Colonic mucosa (tissue), 4 donors: ENCODE results near the gene NYAP1. TPM values are rescaled to one million over a fixed set of nuclear protein-coding genes. Genes with fewer than 3 reads are reported as not detected.
"Not testable (repeated sequence)": the region's sequence is repeated elsewhere in the genome, so short reads cannot be mapped to it uniquely, and the experiment has no call there.

Source experiments
- DNase-seq: peaks from one replicate; pipeline ENCODE4 v3.0.0-alpha.2; 2020
- H3K27ac ChIP-seq: fragments of 200-600 bp; one replicate; pipeline ENCODE4 v1.8.0; 2021
- H3K27me3 ChIP-seq: fragments of 200-600 bp; one replicate; pipeline ENCODE4 v1.8.0; 2021
- H3K36me3 ChIP-seq: fragments of 200-600 bp; one replicate; pipeline ENCODE4 v1.8.0; 2021
- H3K4me1 ChIP-seq: fragments of 200-600 bp; one replicate; pipeline ENCODE4 v1.8.0; 2021; ENCODE audit warnings: mild to moderate bottlenecking
- H3K4me3 ChIP-seq: fragments of 200-600 bp; one replicate; pipeline ENCODE4 v1.8.0; 2021
- H3K9ac ChIP-seq, 2 donors: one replicate each; pipeline ENCODE4 v1.7.0; 2013; ENCODE audit warnings: control low read depth in 2 of 2, low read depth in 2 of 2, low read length in 2 of 2
- H3K9me3 ChIP-seq: fragments of 200-600 bp; one replicate; pipeline ENCODE4 v1.8.0; 2021
- CTCF ChIP-seq: fragments of 200-600 bp; IDR thresholded peaks from one replicate; pipeline ENCODE4 v1.8.0; 2022; ENCODE audit warnings: antibody characterized with exemption, mild to moderate bottlenecking
- intact Hi-C: fragments of 100-400 bp; cut with DNase I; formaldehyde crosslinking; loops from one replicate; pipeline ENCODE4 v1.14.1; 2022
- total RNA-seq, 2 donors: library from RNA; stranded (reverse); fragmentation: NEBNext Ultra II Directional in 1 of 2; extraction: Animal tissue kit (Norgen Biotek cat#: 25700) in 1 of 2; gene quantifications; one replicate each; pipeline ENCODE4 v1.2.1, GENCODE V29; 2021
- donor health status: healthy.
- donor health status: DM: no; HTN: no; CAD: no.
- donor health status: DM: no; HTN: no; CAD: no.

NYAP1 gene
- total RNA-seq, 2 donors from 2014 or later: 0.44 to 0.69 TPM

- TF ChIP-seq CTCF: no peak
- intact Hi-C loops: no loop called here
- DNase-seq: no peak
- no peak overlapping the region for H3K27ac ChIP-seq
- H3K4me1 ChIP-seq: peaks cover 7% of the 10 kb centered on the region
- no peaks in the 10 kb centered on the region for H3K27me3 ChIP-seq
- H3K36me3 ChIP-seq: no peaks in the 10 kb centered on the region
- no peak overlapping the region for H3K9ac ChIP-seq
- H3K9me3 ChIP-seq: no peaks in the 10 kb centered on the region
- H3K4me3 ChIP-seq: no peak overlapping the region
Observed at GRCh38 chr7:100491192-100491578, 7.5 kb downstream of the NYAP1 start.

GRCh38 chr7:100492738-100493475, 9.2 kb downstream of the NYAP1 start:
- Histone ChIP-seq H3K27me3 (no peaks in the 10 kb centered on the region), H3K4me1 (peaks cover 7% of the 10 kb centered on the region), H3K4me3 (peak overlapping the region; percentile 35), H3K9me3 (no peaks in the 10 kb centered on the region), H3K27ac (no peak overlapping the region), H3K9ac (no peak overlapping the region), H3K36me3 (no peaks in the 10 kb centered on the region)
- no peak for DNase-seq
- TF ChIP-seq CTCF: no peak
- intact Hi-C loops: no loop called here

GRCh38 chr7:100493476-100494264, 9.9 kb downstream of the NYAP1 start:
- H3K27me3 ChIP-seq: no peaks in the 10 kb centered on the region
- no peak overlapping the region for H3K27ac ChIP-seq
- no peak for TF ChIP-seq CTCF
- peak overlapping the region in 1 of 2 donors; percentile 43 for H3K9ac ChIP-seq
- H3K9me3 ChIP-seq: no peaks in the 10 kb centered on the region
- intact Hi-C loops: no loop called here
- peak overlapping the region; percentile 35 for H3K4me3 ChIP-seq
- no peaks in the 10 kb centered on the region for H3K36me3 ChIP-seq
- H3K4me1 ChIP-seq: peaks cover 7% of the 10 kb centered on the region
- no peak for DNase-seq

GRCh38 chr7:100496509-100496908, 12.8 kb downstream of the NYAP1 start:
- peaks cover 7% of the 10 kb centered on the region for H3K4me1 ChIP-seq
- intact Hi-C loops: no loop called here
- no peaks in the 10 kb centered on the region for H3K9me3 ChIP-seq
- no peak overlapping the region for H3K27ac ChIP-seq
- no peak overlapping the region for H3K4me3 ChIP-seq
- no peaks in the 10 kb centered on the region for H3K27me3 ChIP-seq
- H3K36me3 ChIP-seq: no peaks in the 10 kb centered on the region
- DNase-seq: no peak
- TF ChIP-seq CTCF: no peak
- H3K9ac ChIP-seq: no peak overlapping the region

- H3K9ac ChIP-seq, H3K4me1 ChIP-seq, H3K27me3 ChIP-seq, H3K9me3 ChIP-seq, H3K27ac ChIP-seq, DNase-seq, H3K4me3 ChIP-seq, intact Hi-C loops, H3K36me3 ChIP-seq: not testable (repeated sequence)
Observed at GRCh38 chr7:100500743-100501142, 17.0 kb downstream of the NYAP1 start.

GRCh38 chr7:100504031-100504430, 20.3 kb downstream of the NYAP1 start:
- DNase-seq, H3K9ac ChIP-seq, H3K9me3 ChIP-seq, H3K27me3 ChIP-seq, intact Hi-C loops, H3K36me3 ChIP-seq, H3K4me1 ChIP-seq, H3K4me3 ChIP-seq, H3K27ac ChIP-seq: not testable (repeated sequence)
